ENCODE measurements around the gene ZIC4.

The ZIC4 gene

GRCh38 chr3:147427746-147428145, 21.4 kb upstream of the ZIC4 start:
- Mint-ChIP-seq H3K4me1 (peaks cover 9% of the 10 kb centered on the region), H3K27ac (peak overlapping the region in 2 of 3 experiments; percentile 36 to 58), H3K36me3 (ENCODE audit: low read depth) (no peaks in the 10 kb centered on the region), H3K9me3 (no peaks in the 10 kb centered on the region), H3K4me3 (no peak overlapping the region), H3K27me3 (ENCODE audit: low read depth) (peaks cover 64% of the 10 kb centered on the region)
- no peak for TF ChIP-seq CTCF (IDR thresholded peaks at IDR 0.05; ENCODE audit: unreplicated experiment in 3 of 3)

- Mint-ChIP-seq H3K4me1 (peaks cover 17% of the 10 kb centered on the region), H3K4me3 (no peak overlapping the region), H3K36me3 (ENCODE audit: low read depth) (no peaks in the 10 kb centered on the region), H3K27me3 (ENCODE audit: low read depth) (peaks cover 73% of the 10 kb centered on the region), H3K27ac (no peak overlapping the region), H3K9me3 (no peaks in the 10 kb centered on the region)
- no peak for TF ChIP-seq CTCF (IDR thresholded peaks at IDR 0.05; ENCODE audit: unreplicated experiment in 3 of 3)
Measured at GRCh38 chr3:147426931-147427330, 20.6 kb upstream of the ZIC4 start.

- H3K27ac Mint-ChIP-seq = peak overlapping the region; percentile 60 to 95 (median 92)
- peak overlapping the region in 2 of 3 experiments; percentile 36 to 78 for H3K4me3 Mint-ChIP-seq
- no peaks in the 10 kb centered on the region for H3K36me3 Mint-ChIP-seq (ENCODE audit: low read depth)
- H3K9me3 Mint-ChIP-seq = no peaks in the 10 kb centered on the region
- peaks cover 84% of the 10 kb centered on the region for H3K27me3 Mint-ChIP-seq (ENCODE audit: low read depth)
- peaks cover 19% of the 10 kb centered on the region for H3K4me1 Mint-ChIP-seq
- no peak for TF ChIP-seq CTCF (IDR thresholded peaks at IDR 0.05; ENCODE audit: unreplicated experiment in 3 of 3)
Measured at GRCh38 chr3:147425388-147425850, 19.1 kb upstream of the ZIC4 start.

GRCh38 chr3:147424581-147425387, 18.4 kb upstream of the ZIC4 start:
- Mint-ChIP-seq H3K4me3 (peak overlapping the region; percentile 32 to 78 (median 68)), H3K4me1 (peaks cover 24% of the 10 kb centered on the region), H3K27me3 (ENCODE audit: low read depth) (peaks cover 84% of the 10 kb centered on the region), H3K36me3 (ENCODE audit: low read depth) (no peaks in the 10 kb centered on the region), H3K27ac (peak overlapping the region; percentile 60 to 95 (median 92)), H3K9me3 (no peaks in the 10 kb centered on the region)
- no peak for TF ChIP-seq CTCF (IDR thresholded peaks at IDR 0.05; ENCODE audit: unreplicated experiment in 3 of 3)

DNA sequence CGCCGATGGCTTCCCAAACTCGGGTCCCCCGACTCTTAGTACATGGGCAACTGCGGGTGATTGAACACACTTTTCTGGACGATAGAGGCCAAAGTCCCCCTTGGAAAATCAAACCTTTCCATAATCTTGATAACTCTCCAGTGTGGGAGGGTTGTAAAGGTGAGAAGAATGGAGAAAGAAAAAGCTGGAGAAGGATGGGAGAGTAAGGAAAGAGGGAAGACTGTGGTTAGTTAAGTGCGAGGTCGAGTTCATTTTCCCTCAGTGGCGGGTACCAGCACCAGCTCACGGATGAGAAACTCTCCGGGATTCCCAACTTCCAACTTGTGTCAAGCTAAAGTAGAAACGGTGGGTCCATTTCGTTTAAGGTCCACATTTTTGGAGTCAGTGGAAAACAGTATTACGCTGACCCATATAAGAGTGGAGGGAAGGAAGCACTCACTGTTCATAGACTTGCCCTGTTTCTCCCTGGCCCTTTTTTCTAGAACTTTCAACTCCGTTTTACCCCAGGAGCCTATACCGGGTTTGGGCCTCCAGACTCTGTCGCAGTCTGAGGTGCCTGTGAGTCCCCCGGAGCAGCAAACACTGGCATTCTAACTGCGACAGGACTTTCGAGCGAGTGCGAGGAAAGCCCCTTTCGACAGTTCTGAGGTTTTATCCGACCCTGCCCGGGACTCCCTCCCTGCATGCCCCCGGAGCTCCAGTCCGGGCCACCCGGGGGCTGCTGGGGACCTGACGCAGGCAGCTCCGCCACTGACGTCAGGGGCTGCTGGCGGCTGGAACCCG, 17.6 kb upstream of the ZIC4 start:
- TF ChIP-seq CTCF (IDR thresholded peaks at IDR 0.05; ENCODE audit: unreplicated experiment in 3 of 3) = no peak
- Mint-ChIP-seq H3K9me3 (no peaks in the 10 kb centered on the region), H3K4me3 (peak overlapping the region; percentile 79 to 90 (median 84)), H3K4me1 (peaks cover 32% of the 10 kb centered on the region), H3K27ac (peak overlapping the region; percentile 85 to 99 (median 92)), H3K36me3 (ENCODE audit: low read depth) (no peaks in the 10 kb centered on the region), H3K27me3 (ENCODE audit: low read depth) (peaks cover 90% of the 10 kb centered on the region)
